ENCODE measurements around the gene LCORL. TPM values are rescaled to one million over a fixed set of nuclear protein-coding genes. Genes with fewer than 3 reads are reported as not detected.
A peak's percentile ranks its signal among the peaks of the same experiment; 100 is the strongest.

LCORL gene
- polyA plus RNA-seq (2011; rRNA removed) (7.5 and 9.7 TPM in 2 replicates), polyA plus RNA-seq (2017; fragmentation: RNase III; extraction: RNeasy Plus Mini Kit Qiagen cat#74134 plus additional on column Dnase treatment) (4.6 to 6.4 TPM (median 4.8 TPM) in 3 replicates), polyA minus RNA-seq (2011; rRNA and poly(A)+ RNA removed) (6.1 and 6.7 TPM in 2 replicates)
- 1.5 and 1.9 TPM in 2 replicates for polyA plus RNA-seq (2012; cell fraction: cytosol; rRNA removed)
- 1.3 and 1.9 TPM in 2 replicates for polyA plus RNA-seq (2012; cell fraction: nucleus; rRNA removed)

DNA sequence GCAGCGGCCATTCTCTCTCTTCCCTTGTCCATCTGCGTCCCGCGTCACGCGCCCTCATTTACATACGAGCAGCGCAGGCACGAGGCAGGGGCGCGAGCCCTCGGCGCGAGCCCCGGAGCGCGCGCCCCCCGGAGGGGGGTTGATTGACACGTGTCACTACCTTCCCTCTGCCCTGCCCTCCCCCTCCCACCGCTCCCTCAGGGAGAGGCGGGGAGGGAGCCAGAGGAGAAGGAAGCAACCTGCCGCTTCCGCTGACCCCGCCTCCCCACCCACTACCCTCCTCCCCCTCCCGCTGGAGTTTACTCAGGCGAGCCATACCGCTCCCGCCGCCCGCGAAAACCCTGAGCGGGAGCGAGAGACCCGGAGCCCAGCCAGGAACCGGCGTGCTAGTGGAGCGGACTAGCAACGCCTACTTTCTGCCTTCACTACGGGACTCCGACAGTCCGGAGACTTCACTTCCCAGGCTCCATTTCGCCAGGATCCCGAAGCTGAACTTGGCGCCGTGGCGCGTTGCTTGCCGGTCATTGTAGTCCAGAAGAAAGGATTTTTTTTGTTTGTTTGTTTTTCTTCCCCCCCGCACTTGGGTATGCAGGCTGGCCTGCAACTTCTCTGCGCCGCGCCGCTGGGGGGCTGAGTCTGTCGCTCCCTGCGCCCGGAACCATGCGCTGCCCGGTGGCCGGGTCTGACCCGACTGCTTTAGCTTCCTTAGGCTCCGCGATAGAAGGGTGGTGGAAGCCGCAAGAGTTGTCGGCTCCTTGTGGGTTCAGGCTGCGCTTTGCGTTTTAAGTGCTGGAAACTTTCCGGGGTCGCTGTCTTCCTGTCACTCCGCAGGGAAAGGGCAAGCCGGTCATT lies at the start of gene LCORL:
TSS of gene LCORL (minus strand) at position 36 of the 852 bp plus-strand sequence. CDS start at position 32, 4 bp downstream.
- FAIRE-seq, result no peak
- Histone ChIP-seq H3K4me1 (peaks cover 7% of the 10 kb centered on the region; the same call in 1 of the 3 replicates), H3K27ac (peak within 1 kb of the TSS; percentile 90 to 95), H3K4me3 (peak within 1 kb of the TSS; percentile 92), H3K9me3 (no peaks in the 10 kb centered on the region), H3K4me2 (peak within 1 kb of the TSS; percentile 94)
- peak; percentile 70 to 93 for DNase-seq (ENCODE audit: low read depth in 1 of 2, low spot score in 1 of 2)
- TF ChIP-seq, protein P1, sequence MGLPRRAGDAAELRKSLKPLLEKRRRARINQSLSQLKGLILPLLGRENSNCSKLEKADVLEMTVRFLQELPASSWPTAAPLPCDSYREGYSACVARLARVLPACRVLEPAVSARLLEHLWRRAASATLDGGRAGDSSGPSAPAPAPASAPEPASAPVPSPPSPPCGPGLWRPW (IDR thresholded peaks at IDR 0.05), result no peak
- TF ChIP-seq, protein P2, sequence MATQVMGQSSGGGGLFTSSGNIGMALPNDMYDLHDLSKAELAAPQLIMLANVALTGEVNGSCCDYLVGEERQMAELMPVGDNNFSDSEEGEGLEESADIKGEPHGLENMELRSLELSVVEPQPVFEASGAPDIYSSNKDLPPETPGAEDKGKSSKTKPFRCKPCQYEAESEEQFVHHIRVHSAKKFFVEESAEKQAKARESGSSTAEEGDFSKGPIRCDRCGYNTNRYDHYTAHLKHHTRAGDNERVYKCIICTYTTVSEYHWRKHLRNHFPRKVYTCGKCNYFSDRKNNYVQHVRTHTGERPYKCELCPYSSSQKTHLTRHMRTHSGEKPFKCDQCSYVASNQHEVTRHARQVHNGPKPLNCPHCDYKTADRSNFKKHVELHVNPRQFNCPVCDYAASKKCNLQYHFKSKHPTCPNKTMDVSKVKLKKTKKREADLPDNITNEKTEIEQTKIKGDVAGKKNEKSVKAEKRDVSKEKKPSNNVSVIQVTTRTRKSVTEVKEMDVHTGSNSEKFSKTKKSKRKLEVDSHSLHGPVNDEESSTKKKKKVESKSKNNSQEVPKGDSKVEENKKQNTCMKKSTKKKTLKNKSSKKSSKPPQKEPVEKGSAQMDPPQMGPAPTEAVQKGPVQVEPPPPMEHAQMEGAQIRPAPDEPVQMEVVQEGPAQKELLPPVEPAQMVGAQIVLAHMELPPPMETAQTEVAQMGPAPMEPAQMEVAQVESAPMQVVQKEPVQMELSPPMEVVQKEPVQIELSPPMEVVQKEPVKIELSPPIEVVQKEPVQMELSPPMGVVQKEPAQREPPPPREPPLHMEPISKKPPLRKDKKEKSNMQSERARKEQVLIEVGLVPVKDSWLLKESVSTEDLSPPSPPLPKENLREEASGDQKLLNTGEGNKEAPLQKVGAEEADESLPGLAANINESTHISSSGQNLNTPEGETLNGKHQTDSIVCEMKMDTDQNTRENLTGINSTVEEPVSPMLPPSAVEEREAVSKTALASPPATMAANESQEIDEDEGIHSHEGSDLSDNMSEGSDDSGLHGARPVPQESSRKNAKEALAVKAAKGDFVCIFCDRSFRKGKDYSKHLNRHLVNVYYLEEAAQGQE (IDR thresholded peaks at IDR 0.05), result no peak
- TF ChIP-seq, protein P3, sequence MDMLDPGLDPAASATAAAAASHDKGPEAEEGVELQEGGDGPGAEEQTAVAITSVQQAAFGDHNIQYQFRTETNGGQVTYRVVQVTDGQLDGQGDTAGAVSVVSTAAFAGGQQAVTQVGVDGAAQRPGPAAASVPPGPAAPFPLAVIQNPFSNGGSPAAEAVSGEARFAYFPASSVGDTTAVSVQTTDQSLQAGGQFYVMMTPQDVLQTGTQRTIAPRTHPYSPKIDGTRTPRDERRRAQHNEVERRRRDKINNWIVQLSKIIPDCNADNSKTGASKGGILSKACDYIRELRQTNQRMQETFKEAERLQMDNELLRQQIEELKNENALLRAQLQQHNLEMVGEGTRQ (IDR thresholded peaks at IDR 0.05), result peak; percentile 66
- TF ChIP-seq HOXB13 (CRISPR knock-in tag; IDR thresholded peaks at IDR 0.05; ENCODE audit: low read depth) (no peak), GATA3 (IDR thresholded peaks at IDR 0.05; ENCODE audit: borderline replicate concordance) (no peak), SMC3 (IDR thresholded peaks at IDR 0.05) (no peak), MYC (IDR thresholded peaks at IDR 0.05; ENCODE audit: borderline replicate concordance, low read length) (peak; percentile 37; the same call in 1 of the 2 replicates), JUN (IDR thresholded peaks at IDR 0.05) (peak in 1 of 2 experiments; percentile 37; a peak in 1 of 5 replicates), PHF8 (IDR thresholded peaks at IDR 0.05; ENCODE audit: borderline replicate concordance, low read depth) (0 out of 2 replicates have a peak, but pooled peaks have one; percentile 33), RFX5 (IDR thresholded peaks at IDR 0.05) (no peak), RCOR1 (IDR thresholded peaks at IDR 0.05; ENCODE audit: low read depth, low read length) (no peak), POLR2A (IDR thresholded peaks at IDR 0.05; ENCODE audit: low read length) (peak; percentile 40; the same call in 1 of the 2 replicates), HEYL (CRISPR knock-in tag; IDR thresholded peaks at IDR 0.05) (no peak)
- TF ChIP-seq, protein P4, sequence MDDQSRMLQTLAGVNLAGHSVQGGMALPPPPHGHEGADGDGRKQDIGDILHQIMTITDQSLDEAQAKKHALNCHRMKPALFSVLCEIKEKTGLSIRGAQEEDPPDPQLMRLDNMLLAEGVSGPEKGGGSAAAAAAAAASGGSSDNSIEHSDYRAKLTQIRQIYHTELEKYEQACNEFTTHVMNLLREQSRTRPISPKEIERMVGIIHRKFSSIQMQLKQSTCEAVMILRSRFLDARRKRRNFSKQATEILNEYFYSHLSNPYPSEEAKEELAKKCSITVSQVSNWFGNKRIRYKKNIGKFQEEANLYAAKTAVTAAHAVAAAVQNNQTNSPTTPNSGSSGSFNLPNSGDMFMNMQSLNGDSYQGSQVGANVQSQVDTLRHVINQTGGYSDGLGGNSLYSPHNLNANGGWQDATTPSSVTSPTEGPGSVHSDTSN (IDR thresholded peaks at IDR 0.05), result peak; percentile 73; the same call in 1 of the 2 replicates
- TF ChIP-seq, protein P5, sequence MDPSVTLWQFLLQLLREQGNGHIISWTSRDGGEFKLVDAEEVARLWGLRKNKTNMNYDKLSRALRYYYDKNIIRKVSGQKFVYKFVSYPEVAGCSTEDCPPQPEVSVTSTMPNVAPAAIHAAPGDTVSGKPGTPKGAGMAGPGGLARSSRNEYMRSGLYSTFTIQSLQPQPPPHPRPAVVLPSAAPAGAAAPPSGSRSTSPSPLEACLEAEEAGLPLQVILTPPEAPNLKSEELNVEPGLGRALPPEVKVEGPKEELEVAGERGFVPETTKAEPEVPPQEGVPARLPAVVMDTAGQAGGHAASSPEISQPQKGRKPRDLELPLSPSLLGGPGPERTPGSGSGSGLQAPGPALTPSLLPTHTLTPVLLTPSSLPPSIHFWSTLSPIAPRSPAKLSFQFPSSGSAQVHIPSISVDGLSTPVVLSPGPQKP (IDR thresholded peaks at IDR 0.05; ENCODE audit: low read depth, low read length), result no peak
- TF ChIP-seq, protein P6, sequence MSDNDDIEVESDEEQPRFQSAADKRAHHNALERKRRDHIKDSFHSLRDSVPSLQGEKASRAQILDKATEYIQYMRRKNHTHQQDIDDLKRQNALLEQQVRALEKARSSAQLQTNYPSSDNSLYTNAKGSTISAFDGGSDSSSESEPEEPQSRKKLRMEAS (IDR thresholded peaks at IDR 0.05), result peak; percentile 55
- WGBS (ENCODE audit: missing lambda C conversion rate), result under 1% methylated on average over 31 of the region's 71 CpGs
- CTCF ChIA-PET, result interaction anchor here (0.6 kb wide), 1 partner anchor 10 kb away, joined by 3 read pairs; no protein-coding TSS in a partner anchor
- POLR2A ChIA-PET, result interaction anchor here (1.2 kb wide), 1 partner anchor 211 kb away, joined by 3 read pairs; the partner anchor contains the start of genes DCAF16 and NCAPG
- peak; percentile 89 to 94 for ATAC-seq

Data from A549 (cell line).